ENCODE results near the gene APMAP.

DNA sequence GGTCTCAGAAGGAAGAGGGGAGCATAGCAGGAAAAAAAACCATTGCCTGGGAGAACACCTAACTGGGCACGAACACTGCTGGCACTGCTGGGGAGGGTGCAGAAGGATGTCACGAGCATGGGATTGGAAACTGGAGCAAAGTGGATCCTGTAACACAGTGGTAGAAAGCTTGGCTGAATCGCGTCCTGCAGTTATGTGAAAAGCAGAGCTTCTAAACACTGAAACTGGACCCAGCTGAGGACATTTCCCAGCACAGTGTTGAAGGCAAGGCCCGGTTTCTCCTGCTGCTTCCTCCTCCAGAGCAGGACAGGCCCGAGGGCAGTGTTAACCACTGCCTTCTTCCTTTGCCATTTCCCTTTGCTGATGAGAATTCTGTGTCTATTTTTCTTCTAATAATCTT, 6.7 kb downstream of the APMAP start:
- TF ChIP-seq, protein P1, sequence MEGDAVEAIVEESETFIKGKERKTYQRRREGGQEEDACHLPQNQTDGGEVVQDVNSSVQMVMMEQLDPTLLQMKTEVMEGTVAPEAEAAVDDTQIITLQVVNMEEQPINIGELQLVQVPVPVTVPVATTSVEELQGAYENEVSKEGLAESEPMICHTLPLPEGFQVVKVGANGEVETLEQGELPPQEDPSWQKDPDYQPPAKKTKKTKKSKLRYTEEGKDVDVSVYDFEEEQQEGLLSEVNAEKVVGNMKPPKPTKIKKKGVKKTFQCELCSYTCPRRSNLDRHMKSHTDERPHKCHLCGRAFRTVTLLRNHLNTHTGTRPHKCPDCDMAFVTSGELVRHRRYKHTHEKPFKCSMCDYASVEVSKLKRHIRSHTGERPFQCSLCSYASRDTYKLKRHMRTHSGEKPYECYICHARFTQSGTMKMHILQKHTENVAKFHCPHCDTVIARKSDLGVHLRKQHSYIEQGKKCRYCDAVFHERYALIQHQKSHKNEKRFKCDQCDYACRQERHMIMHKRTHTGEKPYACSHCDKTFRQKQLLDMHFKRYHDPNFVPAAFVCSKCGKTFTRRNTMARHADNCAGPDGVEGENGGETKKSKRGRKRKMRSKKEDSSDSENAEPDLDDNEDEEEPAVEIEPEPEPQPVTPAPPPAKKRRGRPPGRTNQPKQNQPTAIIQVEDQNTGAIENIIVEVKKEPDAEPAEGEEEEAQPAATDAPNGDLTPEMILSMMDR (IDR thresholded peaks at IDR 0.05; ENCODE audit: low read depth, low read length, missing input control): no peak
- no peak for TF ChIP-seq FOXA1 (IDR thresholded peaks at IDR 0.05)

All from liver (tissue), 2 donors.